Stomach (tissue), 9 donors: Measurements from ENCODE around the gene SHF. TPM values are rescaled to one million over a fixed set of nuclear protein-coding genes. Genes with fewer than 3 reads are reported as not detected.
A peak's percentile ranks its signal among the peaks of the same experiment; 100 is the strongest.

Experiments used
- DNase-seq, 2 donors: peaks; one replicate each; pipeline versions ENCODE4 v3.0.0 to v3.0.0-alpha.2; 2013 to 2019
- H3K27ac ChIP-seq, 5 donors: fragments of 200-600 bp in 4 of 5; sonication (generic) in 4 of 5; one replicate each; pipeline ENCODE4 v1.5.1; 2013 to 2019; ENCODE audit warnings: mild to moderate bottlenecking in 1 of 5, moderate library complexity in 1 of 5
- H3K27me3 ChIP-seq, 3 donors: fragments of 200-600 bp; sonication (generic); one replicate each; pipeline ENCODE4 v1.5.1; 2017 to 2019; ENCODE audit warnings: mixed run types in 1 of 3
- H3K36me3 ChIP-seq, 4 donors: fragments of 200-600 bp; sonication (generic); 1 replicate in 3 of 4; 2 replicates in 1 of 4; pipeline ENCODE4 v1.5.1; 2016 to 2019
- H3K4me1 ChIP-seq, 4 donors: fragments of 200-600 bp; sonication (generic); one replicate each; pipeline ENCODE4 v1.5.1; 2016 to 2019
- H3K4me3 ChIP-seq, 4 donors: fragments of 200-600 bp; sonication (generic) in 3 of 4; one replicate each; pipeline ENCODE4 v1.5.1; 2016 to 2019; ENCODE audit warnings: mild to moderate bottlenecking in 1 of 4
- H3K9me3 ChIP-seq, 4 donors: fragments of 200-600 bp; sonication (generic); one replicate each; pipeline ENCODE4 v1.5.1; 2016 to 2019
- CTCF ChIP-seq, 7 experiments: fragments of 450-650 bp in 4 of 7; fragments of 200-600 bp in 3 of 7; sonication (generic) in 3 of 7; IDR thresholded peaks; one replicate each; pipeline ENCODE4 v1.5.1; 2016 to 2019; ENCODE audit warnings: antibody characterized with exemption in 7 of 7, control low read depth in 2 of 7, mild to moderate bottlenecking in 1 of 7
- EP300 ChIP-seq: sonication (generic); formaldehyde crosslinking; IDR thresholded peaks from one replicate; pipeline ENCODE4 v1.6.1; 2017; ENCODE audit warnings: antibody characterized with exemption
- POLR2A ChIP-seq, 4 donors: fragments of 450-650 bp; IDR thresholded peaks; one replicate each; pipeline ENCODE4 v1.6.1; 2016; ENCODE audit warnings: antibody characterized with exemption in 4 of 4, control low read depth in 2 of 4, mild to moderate bottlenecking in 1 of 4, moderate library complexity in 1 of 4
- POLR2AphosphoS5 ChIP-seq, 3 donors: sonication (generic); formaldehyde crosslinking; IDR thresholded peaks; one replicate each; pipeline ENCODE4 v1.6.1; 2016; ENCODE audit warnings: antibody characterized with exemption in 3 of 3
- WGBS, 5 donors: extraction: QIAGEN DNeasy Blood & Tissue Kit in 3 of 5; methylation state at CpG; one replicate each; pipeline versions ENCODE4 v1.1.5 to v1.1.7; 2013 to 2018; 5-methylcytosine and 5-hydroxymethylcytosine counted together
- intact Hi-C: fragments of 100-400 bp; cut with DNase I; formaldehyde crosslinking; loops from one replicate; pipeline ENCODE4 v1.15.1; 2023; ENCODE audit warnings: low total_unique reads
- polyA plus RNA-seq, 3 donors: library from polyadenylated mRNA; stranded (reverse); fragments of 200-250 nt; gene quantifications; one replicate each; pipeline ENCODE4 v1.2.3, GENCODE V29; 2013
- total RNA-seq, 5 donors: library from RNA; depleted of rRNA; stranded (reverse); fragments of >200 nt; gene quantifications; one replicate each; pipeline versions ENCODE4 v1.1.0 to v1.2.3, GENCODE V29; 2014 to 2016
- donor health status: healthy with polysubstance abuse.
- donor health status: Bipolar disorder and iron deficiency.
- donor health status: healthy.

The SHF gene
- total and polyA plus RNA-seq, 8 donors, result 0.43 to 15.9 (median 6.1) TPM

DNA sequence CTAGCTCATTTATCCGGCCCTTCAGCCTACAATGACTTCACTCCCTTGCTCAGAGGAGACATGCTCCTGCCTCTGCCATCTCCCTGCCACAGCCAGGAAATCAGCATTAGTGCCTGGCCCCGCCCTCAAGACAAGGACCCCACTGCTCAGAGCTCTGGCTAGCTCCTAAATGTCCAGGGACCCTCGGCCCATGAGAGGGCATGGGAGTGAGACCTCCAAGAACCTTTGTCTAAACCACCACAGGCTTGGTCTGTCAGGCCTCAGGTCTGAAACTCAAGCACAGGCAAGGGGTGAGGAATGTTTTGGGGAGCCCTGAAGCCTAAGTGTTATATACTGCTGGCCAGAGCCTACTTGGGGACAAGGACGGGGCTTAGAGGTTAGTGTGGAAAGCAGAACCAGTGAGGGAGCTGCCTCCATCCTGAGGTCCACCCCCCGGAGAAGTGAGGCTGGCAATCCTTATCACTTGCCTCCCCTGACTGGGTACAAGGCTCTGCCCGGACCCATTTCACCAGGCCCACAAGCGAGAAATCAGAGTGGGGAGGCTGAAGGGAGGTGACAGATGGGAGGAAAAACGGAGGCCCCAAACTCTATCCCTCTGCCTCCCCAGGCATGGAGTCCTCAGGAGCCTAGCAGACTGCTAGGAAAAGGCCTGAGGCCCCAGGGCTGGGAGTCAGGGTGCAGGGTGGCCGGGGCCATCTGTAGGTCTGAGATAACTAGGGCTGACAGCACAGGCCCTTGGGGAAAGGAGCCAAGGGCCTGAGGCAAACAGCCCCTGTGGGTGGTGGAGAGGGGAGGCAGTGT lies 18.8 kb downstream of the SHF start:
- 76 to 92% (median 83%) methylated on average over 9 of the region's 9 CpGs for WGBS, 5 donors
- H3K27ac ChIP-seq, result peak overlapping the region in 3 of 5 donors; percentile 25 to 97 (median 59)

GRCh38 chr15:45168286-45168685 lies 19.5 kb downstream of the SHF start:
- Histone ChIP-seq H3K27ac (peak overlapping the region in 3 of 5 donors; percentile 90 to 98 (median 97)), H3K4me1 (peaks cover 14 to 46% (median 23%) of the 10 kb centered on the region in 4 donors), H3K9me3 (no peaks in the 10 kb centered on the region), H3K36me3 (peaks cover 0 to 20% (median 10%) of the 10 kb centered on the region in 4 donors), H3K27me3 (no peaks in the 10 kb centered on the region), H3K4me3 (no peak overlapping the region)
- intact Hi-C loops, result no loop called here
- no peak for DNase-seq
- TF ChIP-seq EP300 (no peak), POLR2A (IDR thresholded peaks at IDR 0.05) (no peak), CTCF (IDR thresholded peaks at IDR 0.05) (no peak), POLR2AphosphoS5 (IDR thresholded peaks at IDR 0.05) (no peak)
- 88 to 98% (median 93%) methylated on average over 4 of the region's 4 CpGs for WGBS, 5 donors

More for the DNA sequence above, 18.8 kb downstream of the SHF start:
- Histone ChIP-seq H3K4me3 (no peak overlapping the region), H3K4me1 (peaks cover 14 to 42% (median 22%) of the 10 kb centered on the region in 4 donors), H3K27me3 (no peaks in the 10 kb centered on the region), H3K36me3 (peaks cover 0 to 27% (median 15%) of the 10 kb centered on the region in 4 donors), H3K9me3 (no peaks in the 10 kb centered on the region)
- intact Hi-C loops, result no loop called here
- DNase-seq, result no peak
- no peak for TF ChIP-seq EP300
- no peak for TF ChIP-seq POLR2A (IDR thresholded peaks at IDR 0.05)
- TF ChIP-seq POLR2AphosphoS5 (IDR thresholded peaks at IDR 0.05), result no peak
- no peak for TF ChIP-seq CTCF (IDR thresholded peaks at IDR 0.05)

GRCh38 chr15:45167631-45168205 lies 20.0 kb downstream of the SHF start:
- 53 to 70% (median 66%) methylated on average over 8 to 9 of the region's 9 CpGs for WGBS, 5 donors
- no peak for TF ChIP-seq POLR2AphosphoS5 (IDR thresholded peaks at IDR 0.05)
- no peak for TF ChIP-seq EP300
- no peak for TF ChIP-seq CTCF (IDR thresholded peaks at IDR 0.05)
- no peak for TF ChIP-seq POLR2A (IDR thresholded peaks at IDR 0.05)
- H3K36me3 ChIP-seq, result peaks cover 0 to 14% (median 5%) of the 10 kb centered on the region in 4 donors
- intact Hi-C loops, result no loop called here
- DNase-seq, result no peak
- H3K9me3 ChIP-seq, result no peaks in the 10 kb centered on the region
- peak overlapping the region; percentile 59 to 69 (median 60) for H3K4me3 ChIP-seq
- H3K4me1 ChIP-seq, result peaks cover 19 to 52% (median 29%) of the 10 kb centered on the region in 4 donors
- H3K27ac ChIP-seq, result peak overlapping the region; percentile 89 to 98 (median 92)
- H3K27me3 ChIP-seq, result no peaks in the 10 kb centered on the region

GRCh38 chr15:45166834-45167630 lies 20.7 kb downstream of the SHF start:
- peaks cover 0 to 8% (median 3%) of the 10 kb centered on the region in 4 donors for H3K36me3 ChIP-seq
- peak overlapping the region; percentile 59 to 69 (median 60) for H3K4me3 ChIP-seq
- intact Hi-C loops, result no loop called here
- no peaks in the 10 kb centered on the region for H3K9me3 ChIP-seq
- TF ChIP-seq POLR2A (IDR thresholded peaks at IDR 0.05) (no peak), CTCF (IDR thresholded peaks at IDR 0.05) (peak in 5 of 7 experiments; percentile 48 to 74 (median 59)), POLR2AphosphoS5 (IDR thresholded peaks at IDR 0.05) (peak in 2 of 3 donors; percentile 61 to 67)
- WGBS, 5 donors, result 0 to 1% (median 1%) methylated on average over 31 to 78 of the region's 79 CpGs
- H3K4me1 ChIP-seq, result peaks cover 22 to 55% (median 36%) of the 10 kb centered on the region in 4 donors
- H3K27me3 ChIP-seq, result no peaks in the 10 kb centered on the region
- DNase-seq, result peak; percentile 83 to 94
- H3K27ac ChIP-seq, result peak overlapping the region; percentile 89 to 98 (median 92)
